Measurements from ENCODE around the gene ITGA11. TPM values are rescaled to one million over a fixed set of nuclear protein-coding genes. Genes with fewer than 3 reads are reported as not detected.

Gene ITGA11
- total and polyA plus RNA-seq, 2 experiments from 2014 or later = 0.03 to 0.40 TPM

GRCh38 chr15:68318931-68319909 is 112.7 kb downstream of the ITGA11 start:
- no peak overlapping the region for H3K27ac ChIP-seq (ENCODE audit: low read depth)
- peaks cover 18% of the 10 kb centered on the region for H3K4me1 ChIP-seq (ENCODE audit: insufficient read depth)
- no peaks in the 10 kb centered on the region for H3K79me2 ChIP-seq (replicated peaks; ENCODE audit: insufficient read depth)
- no peak for DNase-seq (ENCODE audit: low spot score)
- no peaks in the 10 kb centered on the region for H3K36me3 ChIP-seq (ENCODE audit: insufficient read depth)
- Mint-ChIP-seq H3K4me3 (no peak overlapping the region), H3K27ac (no peak overlapping the region), H3K36me3 (ENCODE audit: low read depth) (no peaks in the 10 kb centered on the region), H3K27me3 (ENCODE audit: insufficient read depth, low read depth, poor library complexity) (peaks cover 8% of the 10 kb centered on the region), H3K9me3 (no peaks in the 10 kb centered on the region), H3K4me1 (peaks cover 27% of the 10 kb centered on the region)
- no peak overlapping the region for H3K4me2 ChIP-seq
- TF ChIP-seq ZNF331 (CRISPR knock-in tag; IDR thresholded peaks at IDR 0.05; ENCODE audit: low read depth) = no peak
- H2AFZ ChIP-seq = no peak overlapping the region
- no peaks in the 10 kb centered on the region for H4K20me1 ChIP-seq (replicated peaks; ENCODE audit: insufficient read depth)
- H3K9me2 ChIP-seq (ENCODE audit: insufficient read depth) = no peaks in the 10 kb centered on the region
- no peaks in the 10 kb centered on the region for H3K27me3 ChIP-seq (ENCODE audit: insufficient read depth)
- H3F3A ChIP-seq (replicated peaks; ENCODE audit: low read depth) = 0 out of 2 replicates have a peak, but pooled peaks cover 4% of the 10 kb centered on the region
- H3K4me3 ChIP-seq = no peak overlapping the region
- ATAC-seq = no peak

GRCh38 chr15:68318008-68318835 is 113.7 kb downstream of the ITGA11 start:
- Histone ChIP-seq H3K4me2 (no peak overlapping the region), H4K20me1 (replicated peaks; ENCODE audit: insufficient read depth) (no peaks in the 10 kb centered on the region), H3K27me3 (ENCODE audit: insufficient read depth) (no peaks in the 10 kb centered on the region), H3K4me1 (ENCODE audit: insufficient read depth) (peaks cover 18% of the 10 kb centered on the region), H2AFZ (no peak overlapping the region), H3K9me2 (ENCODE audit: insufficient read depth) (no peaks in the 10 kb centered on the region), H3K79me2 (replicated peaks; ENCODE audit: insufficient read depth) (no peaks in the 10 kb centered on the region), H3F3A (replicated peaks; ENCODE audit: low read depth) (0 out of 2 replicates have a peak, but pooled peaks cover 4% of the 10 kb centered on the region), H3K36me3 (ENCODE audit: insufficient read depth) (no peaks in the 10 kb centered on the region), H3K4me3 (no peak overlapping the region), H3K27ac (ENCODE audit: low read depth) (no peak overlapping the region)
- no peak for DNase-seq (ENCODE audit: low spot score)
- Mint-ChIP-seq H3K9me3 (no peaks in the 10 kb centered on the region), H3K27ac (no peak overlapping the region), H3K4me1 (peaks cover 31% of the 10 kb centered on the region), H3K27me3 (ENCODE audit: insufficient read depth, low read depth, poor library complexity) (peaks cover 8% of the 10 kb centered on the region), H3K4me3 (no peak overlapping the region), H3K36me3 (ENCODE audit: low read depth) (no peaks in the 10 kb centered on the region)
- TF ChIP-seq POLR2AphosphoS5 (IDR thresholded peaks at IDR 0.05; ENCODE audit: low read depth) (no peak), JUNB (IDR thresholded peaks at IDR 0.05; ENCODE audit: unreplicated experiment) (no peak), NANOG (IDR thresholded peaks at IDR 0.05; ENCODE audit: borderline replicate concordance) (no peak), EZH2phosphoT487 (IDR thresholded peaks at IDR 0.05; ENCODE audit: unreplicated experiment) (no peak), EZH2 (IDR thresholded peaks at IDR 0.05; ENCODE audit: low read depth, unreplicated experiment) (no peak), ETS1 (IDR thresholded peaks at IDR 0.05) (no peak), ZNF462 (CRISPR knock-in tag; IDR thresholded peaks at IDR 0.05) (no peak)
- no peak for ATAC-seq

Measured in GM23338 (cell line).